ENCODE measurements around the gene HPS1. TPM values are rescaled to one million over a fixed set of nuclear protein-coding genes. Genes with fewer than 3 reads are reported as not detected.

HPS1 gene
- 10 to 100 TPM; 11.5 to 17.7 (median 16.0) TPM for total RNA-seq
- polyA plus RNA-seq = 10 to 100 TPM; 11.6 to 29.1 (median 12.2) TPM
- long read RNA-seq, donor 1, partial matches to known transcripts = 6 of 14 reads
- long read RNA-seq, donor 1, other reads (novel, unspliced or antisense) = 5 of 14 reads
- long read RNA-seq, donor 2, transcript HPS1-201 (20 exons, 3,703 nt) = major isoform, 6 of 49 reads
- long read RNA-seq, donor 2, transcript HPS1-207 (4 exons, 922 nt) = major isoform, 6 of 49 reads
- long read RNA-seq, donor 2, partial matches to known transcripts = 13 of 49 reads
- long read RNA-seq, donor 2, other reads (novel, unspliced or antisense) = 23 of 49 reads

GRCh38 chr10:98446661-98447221 is at the start of gene HPS1:
TSS of gene HPS1 (minus strand) at chr10:98446935. CDS start at chr10:98443240, 3,695 bp downstream.
- 2 to 3% (median 2%) methylated on average over 46 to 47 of the region's 47 CpGs for WGBS, 3 donors
- no peaks in the 10 kb centered on the region for H3K4me1 ChIP-seq
- intact Hi-C loops (cut with DNase I) = no loop called here
- H3K27me3 ChIP-seq (ENCODE audit: insufficient read depth in 3 of 3, low read length in 2 of 3) = no peaks in the 10 kb centered on the region
- H3K4me3 ChIP-seq = peak within 1 kb of the TSS; percentile 89
- H3K36me3 ChIP-seq (ENCODE audit: insufficient read depth in 1 of 2, low read depth in 1 of 2) = peaks cover 5 to 36% of the 10 kb centered on the region in 2 donors
- H3K27ac ChIP-seq = peak within 1 kb of the TSS; percentile 89
- DNase-seq = peak; percentile 86 to 91
- TF ChIP-seq, protein P1, sequence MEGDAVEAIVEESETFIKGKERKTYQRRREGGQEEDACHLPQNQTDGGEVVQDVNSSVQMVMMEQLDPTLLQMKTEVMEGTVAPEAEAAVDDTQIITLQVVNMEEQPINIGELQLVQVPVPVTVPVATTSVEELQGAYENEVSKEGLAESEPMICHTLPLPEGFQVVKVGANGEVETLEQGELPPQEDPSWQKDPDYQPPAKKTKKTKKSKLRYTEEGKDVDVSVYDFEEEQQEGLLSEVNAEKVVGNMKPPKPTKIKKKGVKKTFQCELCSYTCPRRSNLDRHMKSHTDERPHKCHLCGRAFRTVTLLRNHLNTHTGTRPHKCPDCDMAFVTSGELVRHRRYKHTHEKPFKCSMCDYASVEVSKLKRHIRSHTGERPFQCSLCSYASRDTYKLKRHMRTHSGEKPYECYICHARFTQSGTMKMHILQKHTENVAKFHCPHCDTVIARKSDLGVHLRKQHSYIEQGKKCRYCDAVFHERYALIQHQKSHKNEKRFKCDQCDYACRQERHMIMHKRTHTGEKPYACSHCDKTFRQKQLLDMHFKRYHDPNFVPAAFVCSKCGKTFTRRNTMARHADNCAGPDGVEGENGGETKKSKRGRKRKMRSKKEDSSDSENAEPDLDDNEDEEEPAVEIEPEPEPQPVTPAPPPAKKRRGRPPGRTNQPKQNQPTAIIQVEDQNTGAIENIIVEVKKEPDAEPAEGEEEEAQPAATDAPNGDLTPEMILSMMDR (IDR thresholded peaks at IDR 0.05) = no peak
- no peaks in the 10 kb centered on the region for H3K9me3 ChIP-seq
- ATAC-seq = peak; percentile 95 to 98 (median 96)

DNA sequence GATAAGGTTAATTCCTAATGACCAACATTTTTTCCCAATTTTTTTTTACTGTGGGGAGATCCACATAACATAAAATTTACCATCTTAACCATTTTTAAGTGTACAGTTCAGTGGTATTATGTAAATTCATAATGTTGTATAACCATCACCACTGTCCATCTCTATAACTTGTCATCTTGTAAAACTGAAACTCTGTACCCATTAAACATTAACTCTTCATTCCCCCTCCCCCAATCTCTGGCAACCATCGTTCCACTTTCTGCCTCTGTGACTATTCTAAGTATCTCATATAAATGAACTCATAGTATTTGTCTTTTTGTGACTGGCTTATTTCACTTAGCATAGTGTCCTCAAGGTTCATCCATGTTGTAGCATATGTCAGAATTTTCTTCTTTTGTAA is 46.0 kb upstream of the HPS1 start:
- Histone ChIP-seq H3K27ac (no peak overlapping the region), H3K4me1 (no peaks in the 10 kb centered on the region), H3K9me3 (peaks cover 8% of the 10 kb centered on the region), H3K27me3 (ENCODE audit: insufficient read depth in 3 of 3, low read length in 2 of 3) (no peaks in the 10 kb centered on the region), H3K36me3 (ENCODE audit: insufficient read depth in 1 of 2, low read depth in 1 of 2) (no peaks in the 10 kb centered on the region), H3K4me3 (no peak overlapping the region)
- TF ChIP-seq, protein P1 (IDR thresholded peaks at IDR 0.05) = no peak
- ATAC-seq (no peak), DNase-seq (no peak)
- 77 to 84% (median 79%) methylated on average over 1 of the region's 1 CpG for WGBS, 3 donors
- intact Hi-C loops (cut with DNase I) = no loop called here

- TF ChIP-seq, protein P1 (IDR thresholded peaks at IDR 0.05) = no peak
- Histone ChIP-seq H3K4me1 (no peaks in the 10 kb centered on the region), H3K36me3 (ENCODE audit: insufficient read depth in 1 of 2, low read depth in 1 of 2) (no peaks in the 10 kb centered on the region), H3K27ac (no peak overlapping the region), H3K9me3 (no peaks in the 10 kb centered on the region), H3K27me3 (ENCODE audit: insufficient read depth in 3 of 3, low read length in 2 of 3) (no peaks in the 10 kb centered on the region), H3K4me3 (no peak overlapping the region)
- WGBS, 3 donors = 63 to 83% (median 66%) methylated on average over 13 of the region's 13 CpGs
- intact Hi-C loops (cut with DNase I) = no loop called here
- DNase-seq (peak in 1 of 2 donors; percentile 39), ATAC-seq (no peak)
These were observed 43.1 kb upstream of the HPS1 start for GRCh38 chr10:98489561-98490481.

GRCh38 chr10:98488669-98489430 is 42.1 kb upstream of the HPS1 start:
- TF ChIP-seq, protein P1 (IDR thresholded peaks at IDR 0.05) = no peak
- no peaks in the 10 kb centered on the region for H3K9me3 ChIP-seq
- intact Hi-C loops (cut with DNase I) = no loop called here
- no peak overlapping the region for H3K4me3 ChIP-seq
- H3K36me3 ChIP-seq (ENCODE audit: insufficient read depth in 1 of 2, low read depth in 1 of 2) = no peaks in the 10 kb centered on the region
- H3K27ac ChIP-seq = no peak overlapping the region
- 45 to 84% (median 76%) methylated on average over 1 of the region's 1 CpG for WGBS, 3 donors
- peak in 1 of 2 donors; percentile 38 for DNase-seq
- H3K4me1 ChIP-seq = no peaks in the 10 kb centered on the region
- no peak for ATAC-seq
- H3K27me3 ChIP-seq (ENCODE audit: insufficient read depth in 3 of 3, low read length in 2 of 3) = no peaks in the 10 kb centered on the region
